HEK293 (cell line): ENCODE results near the gene VCL.
A peak's percentile ranks its signal among the peaks of the same experiment; 100 is the strongest.

Experiments
- CTCF ChIA-PET: fragments of 350-600 bp; formaldehyde crosslinking; extraction: SDS; loops from one replicate; lab custom pipeline; 2021; ENCODE audit warnings: antibody characterized with exemption; lab: Yijun Ruan, JAX
- POLR2A ChIA-PET: fragments of 300-600 bp; formaldehyde crosslinking; extraction: SDS; loops from one replicate; lab custom pipeline; 2020; ENCODE audit warnings: antibody characterized with exemption, inconsistent platforms; lab: Yijun Ruan, JAX
- H3K27ac ChIP-seq: fragments of 200-500 bp; sonication (Bioruptor generic); 2 replicates; pipeline ENCODE4 v1.5.1; 2014; ENCODE audit warnings: low read depth, low read length, control low read depth, inconsistent platforms; ENCODE audit errors: extremely low read depth
- H3K36me3 ChIP-seq, 2 experiments: fragments of 200-500 bp in 1 of 2; sonication (Bioruptor generic) in 1 of 2; 1 replicate in 1 of 2; 2 replicates in 1 of 2; pipeline ENCODE4 v1.5.1; 2014 to 2017; ENCODE audit warnings: inconsistent platforms in 2 of 2, low read length in 2 of 2; ENCODE audit not compliant: control insufficient read depth in 2 of 2, insufficient read depth in 1 of 2
- H3K4me1 ChIP-seq: fragments of 200-500 bp; sonication (Bioruptor generic); 2 replicates; pipeline ENCODE4 v1.5.1; 2014; ENCODE audit warnings: mild to moderate bottlenecking, low read length, inconsistent platforms; ENCODE audit not compliant: control insufficient read depth, insufficient read depth
- H3K4me3 ChIP-seq: 2 replicates; pipeline ENCODE4 v1.5.1; 2011; ENCODE audit warnings: low read depth, mild to moderate bottlenecking, control low read depth, low read length, moderate library complexity
- H3K9me3 ChIP-seq: fragments of 200-500 bp; sonication (Bioruptor generic); 2 replicates; pipeline ENCODE4 v1.5.1; 2014; ENCODE audit warnings: low read depth, low read length, inconsistent platforms; ENCODE audit not compliant: control insufficient read depth, insufficient read depth
- HOXC10 ChIP-seq: sonication (generic); formaldehyde crosslinking; IDR thresholded peaks from 2 replicates; pipeline ENCODE4 v1.8.1; 2023; ENCODE audit warnings: mild to moderate bottlenecking, missing genetic modification reagents
- MYNN ChIP-seq: fragments of 450-650 bp; formaldehyde crosslinking; IDR thresholded peaks from 2 replicates; pipeline ENCODE4 v1.5.1; 2016; ENCODE audit warnings: missing biosample characterization, missing genetic modification characterization, borderline replicate concordance
- SP3 ChIP-seq: fragments of 450-650 bp; formaldehyde crosslinking; IDR thresholded peaks from 2 replicates; pipeline ENCODE4 v1.5.1; 2016; ENCODE audit warnings: missing biosample characterization, missing genetic modification characterization
- ZBTB17 ChIP-seq: fragments of 450-650 bp; formaldehyde crosslinking; IDR thresholded peaks from 2 replicates; pipeline ENCODE4 v1.5.1; 2016; ENCODE audit warnings: missing biosample characterization, missing genetic modification characterization
- ZNF121 ChIP-seq: fragments of 450-650 bp; formaldehyde crosslinking; IDR thresholded peaks from 2 replicates; pipeline ENCODE4 v1.5.1; 2016; ENCODE audit warnings: missing biosample characterization, missing genetic modification characterization
- ZNF214 ChIP-seq: fragments of 450-650 bp; formaldehyde crosslinking; IDR thresholded peaks from 2 replicates; pipeline ENCODE4 v1.5.1; 2017; ENCODE audit warnings: missing biosample characterization, mild to moderate bottlenecking, missing genetic modification characterization, borderline replicate concordance
- ZNF366 ChIP-seq: fragments of 450-650 bp; formaldehyde crosslinking; conservative IDR thresholded peaks from 2 replicates; pipeline ENCODE4 v1.5.1; 2016; ENCODE audit warnings: missing biosample characterization, missing genetic modification characterization
- ZNF394 ChIP-seq: fragments of 450-650 bp; formaldehyde crosslinking; IDR thresholded peaks from 2 replicates; pipeline ENCODE4 v1.5.1; 2016; ENCODE audit warnings: missing biosample characterization, missing genetic modification characterization, mild to moderate bottlenecking, moderate library complexity, borderline replicate concordance
- ZNF423 ChIP-seq: fragments of 450-650 bp; formaldehyde crosslinking; IDR thresholded peaks from 2 replicates; pipeline ENCODE4 v1.5.1; 2016; ENCODE audit warnings: missing biosample characterization, missing genetic modification characterization
- ZNF473 ChIP-seq: fragments of 450-650 bp; formaldehyde crosslinking; IDR thresholded peaks from 2 replicates; pipeline ENCODE4 v1.5.1; 2017; ENCODE audit warnings: missing biosample characterization, missing genetic modification characterization
- ZNF48 ChIP-seq: fragments of 450-650 bp; formaldehyde crosslinking; IDR thresholded peaks from 2 replicates; pipeline ENCODE4 v1.5.1; 2016; ENCODE audit warnings: missing biosample characterization, missing genetic modification characterization
- ZNF510 ChIP-seq: fragments of 450-650 bp; formaldehyde crosslinking; IDR thresholded peaks from 2 replicates; pipeline ENCODE4 v1.5.1; 2018; ENCODE audit warnings: mild to moderate bottlenecking, missing genetic modification characterization, missing biosample characterization; ENCODE audit not compliant: insufficient replicate concordance
- ZNF529 ChIP-seq: fragments of 450-650 bp; formaldehyde crosslinking; IDR thresholded peaks from 2 replicates; pipeline ENCODE4 v1.5.1; 2017; ENCODE audit warnings: missing genetic modification characterization, missing biosample characterization; ENCODE audit not compliant: insufficient replicate concordance
- ZNF558 ChIP-seq: fragments of 450-650 bp; formaldehyde crosslinking; IDR thresholded peaks from 2 replicates; pipeline ENCODE4 v1.5.1; 2016; ENCODE audit warnings: missing biosample characterization, missing genetic modification characterization
- ZNF560 ChIP-seq: fragments of 450-650 bp; formaldehyde crosslinking; IDR thresholded peaks from 2 replicates; pipeline ENCODE4 v1.5.1; 2017; ENCODE audit warnings: missing biosample characterization, missing genetic modification characterization, borderline replicate concordance
- ZNF624 ChIP-seq: fragments of 450-650 bp; formaldehyde crosslinking; IDR thresholded peaks from 2 replicates; pipeline ENCODE4 v1.5.1; 2017; ENCODE audit warnings: missing biosample characterization, missing genetic modification characterization
- ZNF701 ChIP-seq: fragments of 450-650 bp; formaldehyde crosslinking; IDR thresholded peaks from 2 replicates; pipeline ENCODE4 v1.5.1; 2016; ENCODE audit warnings: missing biosample characterization, missing genetic modification characterization
- ZNF747 ChIP-seq: fragments of 450-650 bp; formaldehyde crosslinking; IDR thresholded peaks from 2 replicates; pipeline ENCODE4 v1.5.1; 2016; ENCODE audit warnings: missing biosample characterization, missing genetic modification characterization
- TF ChIP-seq, protein P1 (sequence below): fragments of 450-650 bp; formaldehyde crosslinking; IDR thresholded peaks from 2 replicates; pipeline ENCODE4 v1.5.1; 2017; ENCODE audit warnings: missing biosample characterization, missing genetic modification characterization
- TF ChIP-seq, protein P2 (sequence below): fragments of 450-650 bp; formaldehyde crosslinking; IDR thresholded peaks from 2 replicates; pipeline ENCODE4 v1.5.1; 2017; ENCODE audit warnings: missing biosample characterization, missing genetic modification characterization
- TF ChIP-seq, protein P3 (sequence below): fragments of 450-650 bp; formaldehyde crosslinking; IDR thresholded peaks from 2 replicates; pipeline ENCODE4 v1.5.1; 2016; ENCODE audit warnings: missing biosample characterization, missing genetic modification characterization, borderline replicate concordance
- TF ChIP-seq, protein P4 (sequence below): fragments of 450-650 bp; formaldehyde crosslinking; IDR thresholded peaks from 2 replicates; pipeline ENCODE4 v1.5.1; 2016; ENCODE audit warnings: missing biosample characterization, missing genetic modification characterization

The VCL gene

DNA sequence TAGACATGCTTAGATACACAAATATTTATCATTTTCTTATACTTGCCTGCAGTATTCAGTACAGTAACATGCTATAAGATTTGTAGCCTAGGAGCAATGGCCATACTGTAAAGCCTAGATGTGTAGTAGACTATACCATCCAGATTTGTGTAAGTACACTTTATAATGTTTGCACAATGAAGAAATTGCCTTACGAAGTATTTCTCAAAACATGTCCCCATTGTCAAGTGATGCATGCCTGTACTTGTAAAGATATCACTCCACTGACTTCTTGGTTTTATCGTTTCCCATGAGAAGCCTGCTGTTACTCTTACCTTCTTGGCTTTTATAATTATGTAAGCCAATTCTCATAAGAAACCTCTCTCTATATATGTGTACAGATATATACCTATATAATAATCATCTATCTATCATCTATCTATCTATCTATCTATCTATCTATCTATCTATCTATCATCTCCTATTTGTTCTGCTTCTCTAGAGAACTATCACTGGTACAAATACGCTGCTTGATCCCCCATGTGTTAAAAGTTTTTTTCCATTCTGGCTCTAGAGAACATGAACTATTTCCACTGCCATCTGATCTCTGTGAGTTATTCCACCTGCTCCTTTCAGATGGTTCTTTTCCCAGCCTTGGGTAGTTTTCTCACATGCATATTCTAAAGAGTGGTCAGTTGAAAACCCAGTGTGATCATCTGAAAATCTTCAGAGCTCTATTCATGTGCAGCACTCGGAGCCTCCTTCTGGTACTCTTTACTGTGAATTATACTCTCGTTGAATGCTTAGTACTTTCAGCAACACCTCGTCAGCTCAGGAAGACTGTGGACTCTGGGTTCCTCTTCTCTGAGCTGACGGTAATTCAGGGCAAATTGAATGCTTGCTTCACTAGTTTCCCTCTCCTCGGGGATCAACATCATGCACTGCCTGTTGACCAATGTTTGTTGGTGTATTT, 14.5 kb upstream of the VCL start:
- H3K36me3 ChIP-seq: no peaks in the 10 kb centered on the region
- no peaks in the 10 kb centered on the region for H3K9me3 ChIP-seq
- H3K27ac ChIP-seq: no peak overlapping the region
- ChIA-PET CTCF (interaction anchor here (0.6 to 1.7 kb wide), 3 partner anchors 26 to 98 kb away, joined by 3 to 4 read pairs (median 3); no protein-coding TSS in a partner anchor), POLR2A (interaction anchor here (0.7 kb wide), 1 partner anchor 1137 kb away, joined by 3 read pairs; no protein-coding TSS in a partner anchor)
- no peaks in the 10 kb centered on the region for H3K4me1 ChIP-seq
- TF ChIP-seq ZNF394 (tag by site-specific recombination) (no peak), SP3 (tag by site-specific recombination) (no peak), ZNF121 (tag by site-specific recombination) (no peak), ZNF560 (no peak), ZBTB17 (peak; percentile 93), MYNN (no peak), ZNF624 (tag by site-specific recombination) (no peak), ZNF510 (tag by site-specific recombination) (no peak), ZNF48 (no peak), ZNF747 (tag by site-specific recombination) (no peak), ZNF529 (tag by site-specific recombination) (no peak), ZNF214 (tag by site-specific recombination) (no peak), ZNF701 (tag by site-specific recombination) (no peak), HOXC10 (no peak), ZNF473 (no peak), ZNF558 (tag by site-specific recombination) (no peak), ZNF423 (tag by site-specific recombination) (no peak), ZNF366 (tag by site-specific recombination) (0 out of 2 replicates have a peak, but pooled peaks have one; percentile 18)
- TF ChIP-seq, protein P1, sequence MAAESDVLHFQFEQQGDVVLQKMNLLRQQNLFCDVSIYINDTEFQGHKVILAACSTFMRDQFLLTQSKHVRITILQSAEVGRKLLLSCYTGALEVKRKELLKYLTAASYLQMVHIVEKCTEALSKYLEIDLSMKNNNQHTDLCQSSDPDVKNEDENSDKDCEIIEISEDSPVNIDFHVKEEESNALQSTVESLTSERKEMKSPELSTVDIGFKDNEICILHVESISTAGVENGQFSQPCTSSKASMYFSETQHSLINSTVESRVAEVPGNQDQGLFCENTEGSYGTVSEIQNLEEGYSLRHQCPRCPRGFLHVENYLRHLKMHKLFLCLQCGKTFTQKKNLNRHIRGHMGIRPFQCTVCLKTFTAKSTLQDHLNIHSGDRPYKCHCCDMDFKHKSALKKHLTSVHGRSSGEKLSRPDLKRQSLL: no peak
- TF ChIP-seq, protein P2, sequence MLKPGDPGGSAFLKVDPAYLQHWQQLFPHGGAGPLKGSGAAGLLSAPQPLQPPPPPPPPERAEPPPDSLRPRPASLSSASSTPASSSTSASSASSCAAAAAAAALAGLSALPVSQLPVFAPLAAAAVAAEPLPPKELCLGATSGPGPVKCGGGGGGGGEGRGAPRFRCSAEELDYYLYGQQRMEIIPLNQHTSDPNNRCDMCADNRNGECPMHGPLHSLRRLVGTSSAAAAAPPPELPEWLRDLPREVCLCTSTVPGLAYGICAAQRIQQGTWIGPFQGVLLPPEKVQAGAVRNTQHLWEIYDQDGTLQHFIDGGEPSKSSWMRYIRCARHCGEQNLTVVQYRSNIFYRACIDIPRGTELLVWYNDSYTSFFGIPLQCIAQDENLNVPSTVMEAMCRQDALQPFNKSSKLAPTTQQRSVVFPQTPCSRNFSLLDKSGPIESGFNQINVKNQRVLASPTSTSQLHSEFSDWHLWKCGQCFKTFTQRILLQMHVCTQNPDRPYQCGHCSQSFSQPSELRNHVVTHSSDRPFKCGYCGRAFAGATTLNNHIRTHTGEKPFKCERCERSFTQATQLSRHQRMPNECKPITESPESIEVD (tag by site-specific recombination): peak; percentile 35; the same call in 1 of the 2 replicates
- TF ChIP-seq, protein P3, sequence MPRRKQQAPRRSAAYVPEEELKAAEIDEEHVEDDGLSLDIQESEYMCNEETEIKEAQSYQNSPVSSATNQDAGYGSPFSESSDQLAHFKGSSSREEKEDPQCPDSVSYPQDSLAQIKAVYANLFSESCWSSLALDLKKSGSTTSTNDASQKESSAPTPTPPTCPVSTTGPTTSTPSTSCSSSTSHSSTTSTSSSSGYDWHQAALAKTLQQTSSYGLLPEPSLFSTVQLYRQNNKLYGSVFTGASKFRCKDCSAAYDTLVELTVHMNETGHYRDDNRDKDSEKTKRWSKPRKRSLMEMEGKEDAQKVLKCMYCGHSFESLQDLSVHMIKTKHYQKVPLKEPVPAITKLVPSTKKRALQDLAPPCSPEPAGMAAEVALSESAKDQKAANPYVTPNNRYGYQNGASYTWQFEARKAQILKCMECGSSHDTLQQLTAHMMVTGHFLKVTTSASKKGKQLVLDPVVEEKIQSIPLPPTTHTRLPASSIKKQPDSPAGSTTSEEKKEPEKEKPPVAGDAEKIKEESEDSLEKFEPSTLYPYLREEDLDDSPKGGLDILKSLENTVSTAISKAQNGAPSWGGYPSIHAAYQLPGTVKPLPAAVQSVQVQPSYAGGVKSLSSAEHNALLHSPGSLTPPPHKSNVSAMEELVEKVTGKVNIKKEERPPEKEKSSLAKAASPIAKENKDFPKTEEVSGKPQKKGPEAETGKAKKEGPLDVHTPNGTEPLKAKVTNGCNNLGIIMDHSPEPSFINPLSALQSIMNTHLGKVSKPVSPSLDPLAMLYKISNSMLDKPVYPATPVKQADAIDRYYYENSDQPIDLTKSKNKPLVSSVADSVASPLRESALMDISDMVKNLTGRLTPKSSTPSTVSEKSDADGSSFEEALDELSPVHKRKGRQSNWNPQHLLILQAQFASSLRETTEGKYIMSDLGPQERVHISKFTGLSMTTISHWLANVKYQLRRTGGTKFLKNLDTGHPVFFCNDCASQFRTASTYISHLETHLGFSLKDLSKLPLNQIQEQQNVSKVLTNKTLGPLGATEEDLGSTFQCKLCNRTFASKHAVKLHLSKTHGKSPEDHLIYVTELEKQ: no peak
- TF ChIP-seq, protein P4, sequence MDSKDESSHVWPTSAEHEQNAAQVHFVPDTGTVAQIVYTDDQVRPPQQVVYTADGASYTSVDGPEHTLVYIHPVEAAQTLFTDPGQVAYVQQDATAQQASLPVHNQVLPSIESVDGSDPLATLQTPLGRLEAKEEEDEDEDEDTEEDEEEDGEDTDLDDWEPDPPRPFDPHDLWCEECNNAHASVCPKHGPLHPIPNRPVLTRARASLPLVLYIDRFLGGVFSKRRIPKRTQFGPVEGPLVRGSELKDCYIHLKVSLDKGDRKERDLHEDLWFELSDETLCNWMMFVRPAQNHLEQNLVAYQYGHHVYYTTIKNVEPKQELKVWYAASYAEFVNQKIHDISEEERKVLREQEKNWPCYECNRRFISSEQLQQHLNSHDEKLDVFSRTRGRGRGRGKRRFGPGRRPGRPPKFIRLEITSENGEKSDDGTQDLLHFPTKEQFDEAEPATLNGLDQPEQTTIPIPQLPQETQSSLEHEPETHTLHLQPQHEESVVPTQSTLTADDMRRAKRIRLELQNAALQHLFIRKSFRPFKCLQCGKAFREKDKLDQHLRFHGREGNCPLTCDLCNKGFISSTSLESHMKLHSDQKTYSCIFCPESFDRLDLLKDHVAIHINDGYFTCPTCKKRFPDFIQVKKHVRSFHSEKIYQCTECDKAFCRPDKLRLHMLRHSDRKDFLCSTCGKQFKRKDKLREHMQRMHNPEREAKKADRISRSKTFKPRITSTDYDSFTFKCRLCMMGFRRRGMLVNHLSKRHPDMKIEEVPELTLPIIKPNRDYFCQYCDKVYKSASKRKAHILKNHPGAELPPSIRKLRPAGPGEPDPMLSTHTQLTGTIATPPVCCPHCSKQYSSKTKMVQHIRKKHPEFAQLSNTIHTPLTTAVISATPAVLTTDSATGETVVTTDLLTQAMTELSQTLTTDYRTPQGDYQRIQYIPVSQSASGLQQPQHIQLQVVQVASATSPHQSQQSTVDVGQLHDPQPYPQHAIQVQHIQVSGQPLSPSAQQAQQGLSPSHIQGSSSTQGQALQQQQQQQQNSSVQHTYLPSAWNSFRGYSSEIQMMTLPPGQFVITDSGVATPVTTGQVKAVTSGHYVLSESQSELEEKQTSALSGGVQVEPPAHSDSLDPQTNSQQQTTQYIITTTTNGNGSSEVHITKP (tag by site-specific recombination): no peak
- no peak overlapping the region for H3K4me3 ChIP-seq
